Esophagus squamous epithelium (tissue), 5 donors: ENCODE data around the gene RHD. TPM values are rescaled to one million over a fixed set of nuclear protein-coding genes. Genes with fewer than 3 reads are reported as not detected.
A peak's percentile ranks its signal among the peaks of the same experiment; 100 is the strongest.
"Not testable (repeated sequence)": the region's sequence is repeated elsewhere in the genome, so short reads cannot be mapped to it uniquely, and the experiment has no call there.

Source experiments
- DNase-seq: peaks from one replicate; lab custom pipeline; 2025; lab: John Stamatoyannopoulos, UW
- H3K27ac ChIP-seq, 4 donors: fragments of 200-600 bp; sonication (generic); one replicate each; pipeline ENCODE4 v1.5.1; 2016 to 2019; ENCODE audit warnings: mild to moderate bottlenecking in 1 of 4
- H3K27me3 ChIP-seq, 4 donors: fragments of 200-600 bp; sonication (generic); 1 replicate in 3 of 4; 2 replicates in 1 of 4; pipeline versions ENCODE4 v1.5.1 to v1.6.0; 2017 to 2021; ENCODE audit warnings: antibody characterized with exemption in 1 of 4
- H3K36me3 ChIP-seq, 3 donors: fragments of 200-600 bp; sonication (generic); one replicate each; pipeline ENCODE4 v1.5.1; 2016 to 2019
- H3K4me1 ChIP-seq, 3 donors: fragments of 200-600 bp; sonication (generic); one replicate each; pipeline ENCODE4 v1.5.1; 2017 to 2019
- H3K4me3 ChIP-seq, 4 donors: fragments of 200-600 bp; sonication (generic); 1 replicate in 3 of 4; 2 replicates in 1 of 4; pipeline ENCODE4 v1.5.1; 2016 to 2019; ENCODE audit warnings: mild to moderate bottlenecking in 2 of 4, moderate library complexity in 1 of 4
- H3K9me3 ChIP-seq, 3 donors: fragments of 200-600 bp; sonication (generic); one replicate each; pipeline ENCODE4 v1.5.1; 2016 to 2019
- POLR2A ChIP-seq, 4 donors: fragments of 450-650 bp; IDR thresholded peaks; one replicate each; pipeline ENCODE4 v1.6.1; 2017; ENCODE audit warnings: antibody characterized with exemption in 4 of 4, mild to moderate bottlenecking in 4 of 4, moderate library complexity in 3 of 4
- WGBS, 2 donors: methylation state at CpG; one replicate each; pipeline ENCODE4 v1.1.5; 2018; 5-methylcytosine and 5-hydroxymethylcytosine counted together
- intact Hi-C: fragments of 100-400 bp; cut with DNase I; formaldehyde crosslinking; loops from one replicate; pipeline ENCODE4 v1.15.0; 2022
- total RNA-seq, 4 donors: library from RNA; depleted of rRNA; stranded (reverse); fragments of >200 nt; gene quantifications; one replicate each; pipeline ENCODE4 v1.1.0, GENCODE V29; 2016
- TF ChIP-seq, protein P1 (sequence below), 6 experiments: fragments of 450-650 bp in 4 of 6; fragments of 200-600 bp in 2 of 6; sonication (generic) in 2 of 6; IDR thresholded peaks; one replicate each; pipeline ENCODE4 v1.5.1; 2016 to 2019; ENCODE audit warnings: antibody characterized with exemption in 6 of 6, mild to moderate bottlenecking in 4 of 6, moderate library complexity in 4 of 6
- donor health status: DM: yes; HTN: yes; CAD: no.

Gene RHD
- total RNA-seq, 4 donors from 2014 or later, result not detected

DNA sequence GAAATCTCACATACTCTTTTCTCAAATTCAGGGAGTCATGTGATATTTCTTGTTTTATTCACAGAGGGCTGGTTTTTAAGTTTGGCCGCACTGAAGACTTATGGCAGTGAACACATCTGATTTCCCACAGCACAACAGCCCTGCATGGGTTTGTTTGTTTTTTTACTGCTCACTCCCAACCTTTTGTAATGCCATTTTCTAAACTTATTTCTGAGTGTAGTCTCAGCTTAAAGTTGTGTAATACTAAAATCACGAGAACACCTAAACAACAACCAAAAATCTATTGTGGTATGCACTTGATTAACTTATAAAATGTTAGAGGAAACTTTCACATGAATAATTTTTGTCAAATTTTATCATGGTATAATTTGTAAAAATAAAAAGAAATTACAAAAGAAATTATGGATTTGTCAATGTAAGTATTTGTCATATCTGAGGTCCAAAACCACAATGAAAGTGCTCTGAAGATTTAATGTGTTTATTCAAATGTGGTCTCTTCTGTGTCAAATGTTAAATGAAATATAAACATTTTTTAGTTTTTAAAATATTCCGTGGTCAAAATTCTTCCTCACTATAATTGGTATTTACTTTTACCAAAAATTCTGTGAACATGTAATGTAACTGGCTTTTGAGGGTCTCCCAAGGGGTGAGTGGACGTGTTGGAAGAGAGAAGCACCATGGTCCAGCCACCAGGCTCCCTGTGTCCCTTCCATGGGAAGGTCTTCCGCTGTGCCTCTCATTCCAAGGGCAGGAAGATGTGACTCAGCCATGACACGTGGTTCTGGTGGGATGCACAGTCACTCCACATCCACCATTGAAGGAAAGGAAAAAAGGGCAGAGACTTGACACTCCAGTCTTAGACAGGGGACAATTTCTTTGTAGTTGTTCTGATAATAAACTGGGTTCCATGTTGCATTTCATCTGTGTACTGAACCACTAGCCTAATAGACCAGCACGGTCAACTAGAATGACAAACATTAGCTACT is 88.6 kb downstream of the RHD start:
- intact Hi-C loops, result no loop called here
- DNase-seq, result no peak
- peaks cover 4 to 62% (median 24%) of the 10 kb centered on the region in 3 donors for H3K36me3 ChIP-seq
- H3K27ac ChIP-seq, result peak overlapping the region in 2 of 4 donors; percentile 33 to 57
- H3K4me1 ChIP-seq, result peaks cover 0 to 26% (median 0%) of the 10 kb centered on the region in 3 donors
- no peaks in the 10 kb centered on the region for H3K27me3 ChIP-seq
- no peak overlapping the region for H3K4me3 ChIP-seq
- no peaks in the 10 kb centered on the region for H3K9me3 ChIP-seq
- no peak for TF ChIP-seq POLR2A (IDR thresholded peaks at IDR 0.05)
- TF ChIP-seq, protein P1, sequence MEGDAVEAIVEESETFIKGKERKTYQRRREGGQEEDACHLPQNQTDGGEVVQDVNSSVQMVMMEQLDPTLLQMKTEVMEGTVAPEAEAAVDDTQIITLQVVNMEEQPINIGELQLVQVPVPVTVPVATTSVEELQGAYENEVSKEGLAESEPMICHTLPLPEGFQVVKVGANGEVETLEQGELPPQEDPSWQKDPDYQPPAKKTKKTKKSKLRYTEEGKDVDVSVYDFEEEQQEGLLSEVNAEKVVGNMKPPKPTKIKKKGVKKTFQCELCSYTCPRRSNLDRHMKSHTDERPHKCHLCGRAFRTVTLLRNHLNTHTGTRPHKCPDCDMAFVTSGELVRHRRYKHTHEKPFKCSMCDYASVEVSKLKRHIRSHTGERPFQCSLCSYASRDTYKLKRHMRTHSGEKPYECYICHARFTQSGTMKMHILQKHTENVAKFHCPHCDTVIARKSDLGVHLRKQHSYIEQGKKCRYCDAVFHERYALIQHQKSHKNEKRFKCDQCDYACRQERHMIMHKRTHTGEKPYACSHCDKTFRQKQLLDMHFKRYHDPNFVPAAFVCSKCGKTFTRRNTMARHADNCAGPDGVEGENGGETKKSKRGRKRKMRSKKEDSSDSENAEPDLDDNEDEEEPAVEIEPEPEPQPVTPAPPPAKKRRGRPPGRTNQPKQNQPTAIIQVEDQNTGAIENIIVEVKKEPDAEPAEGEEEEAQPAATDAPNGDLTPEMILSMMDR (IDR thresholded peaks at IDR 0.05), result no peak
- WGBS, 2 donors, result 71 to 81% methylated on average over 6 to 7 of the region's 7 CpGs

DNA sequence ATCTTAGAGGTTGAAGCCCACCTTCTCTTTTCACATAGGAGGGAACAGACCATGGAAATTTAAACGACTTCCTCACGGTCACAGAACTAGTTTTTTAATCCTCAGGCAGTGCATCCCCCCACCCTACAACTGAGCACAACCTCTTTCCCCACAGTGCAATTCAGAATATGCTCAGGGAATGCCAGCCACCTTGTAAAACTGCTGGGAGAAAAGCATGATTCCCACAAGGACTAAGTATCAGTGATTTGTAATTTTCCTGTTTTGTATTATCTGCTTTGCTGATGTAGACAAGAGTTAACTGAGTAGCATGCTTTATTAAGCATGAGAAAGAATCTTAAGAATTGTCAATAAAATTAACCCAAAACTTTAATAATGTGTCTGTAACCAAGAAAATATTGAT is 89.6 kb downstream of the RHD start:
- no peak for DNase-seq
- Histone ChIP-seq H3K4me3 (no peak overlapping the region), H3K27me3 (no peaks in the 10 kb centered on the region), H3K9me3 (no peaks in the 10 kb centered on the region), H3K4me1 (peaks cover 0 to 15% (median 0%) of the 10 kb centered on the region in 3 donors), H3K36me3 (peaks cover 4 to 53% (median 24%) of the 10 kb centered on the region in 3 donors), H3K27ac (peak overlapping the region in 2 of 4 donors; percentile 33 to 57)
- 67 to 77% methylated on average over 2 of the region's 2 CpGs for whole genome bisulfite sequencing, 2 donors
- intact Hi-C loops, result no loop called here
- TF ChIP-seq, protein P1 (IDR thresholded peaks at IDR 0.05), result no peak
- TF ChIP-seq POLR2A (IDR thresholded peaks at IDR 0.05), result no peak

DNA sequence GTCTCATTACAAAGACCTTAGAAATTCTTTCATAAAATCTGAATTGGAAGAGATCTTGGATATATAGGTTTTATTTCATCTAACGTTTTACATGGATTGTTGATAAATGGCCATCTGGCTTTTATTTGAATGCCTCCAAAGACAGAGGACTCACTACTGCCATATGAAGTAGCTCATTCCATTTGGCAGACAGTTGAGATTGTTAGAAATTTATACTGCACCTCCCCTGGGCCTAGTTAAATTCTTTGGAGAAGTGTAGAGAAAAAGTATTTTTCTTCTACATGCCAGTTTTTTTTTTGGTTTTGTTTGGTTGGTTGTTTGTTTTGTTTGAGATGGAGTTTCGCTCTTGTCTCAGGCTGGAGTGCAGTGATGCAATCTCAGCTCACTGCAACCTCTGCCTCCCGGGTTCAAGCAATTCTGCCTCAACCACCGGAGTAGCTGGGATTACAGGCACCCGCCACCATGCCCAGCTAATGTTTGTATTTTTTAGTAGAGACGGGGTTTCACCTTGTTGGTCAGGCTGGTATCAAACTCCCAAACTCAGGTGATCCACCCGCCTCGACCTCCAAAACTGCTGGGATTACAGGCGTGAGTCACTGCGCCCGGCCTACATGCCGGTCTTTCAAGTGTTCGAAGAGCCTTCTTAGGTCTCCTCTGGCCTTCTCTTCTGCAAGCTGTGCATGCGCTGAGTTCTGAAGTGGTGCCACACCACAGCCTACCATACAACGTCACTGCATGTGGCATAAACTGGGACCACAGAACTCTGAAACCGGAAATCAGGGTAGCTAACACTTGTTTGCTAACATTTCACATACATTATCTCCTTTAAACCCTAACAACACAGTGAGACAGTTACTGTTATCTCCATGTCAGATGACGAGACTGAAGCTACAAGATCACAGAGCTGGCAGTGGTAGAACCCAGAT is 90.6 kb downstream of the RHD start:
- intact Hi-C loops, DNase-seq, H3K4me3 ChIP-seq, H3K9me3 ChIP-seq, H3K27ac ChIP-seq, H3K27me3 ChIP-seq: not testable (repeated sequence)
- H3K4me1 ChIP-seq, result peaks cover 0 to 11% (median 0%) of the 10 kb centered on the region in 3 donors
- H3K36me3 ChIP-seq, result peaks cover 0 to 44% (median 22%) of the 10 kb centered on the region in 3 donors
- WGBS, 2 donors, result no CpG with 5 or more reads among the region's 17 CpGs

DNA sequence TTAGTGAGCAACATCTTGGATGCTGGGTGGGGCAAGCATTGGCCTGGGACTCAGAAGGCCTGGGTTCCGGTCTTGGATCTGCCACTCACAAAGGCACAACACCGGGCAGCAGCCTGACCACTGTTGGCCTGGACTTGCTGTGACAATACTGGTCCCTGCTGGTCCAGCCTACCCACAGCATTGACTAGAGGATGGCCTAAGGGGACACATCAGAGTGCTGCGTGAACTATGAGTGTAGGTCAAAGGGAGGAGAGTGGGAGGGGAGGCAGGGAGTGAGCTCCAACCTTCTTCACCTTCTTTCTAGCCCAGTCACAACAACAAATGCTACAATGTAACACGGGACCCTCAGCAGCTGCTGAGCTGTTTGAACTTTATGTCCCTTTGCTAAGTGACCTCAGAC is 96.9 kb downstream of the RHD start:
- Histone ChIP-seq H3K36me3 (no peaks in the 10 kb centered on the region), H3K27ac (no peak overlapping the region), H3K4me1 (no peaks in the 10 kb centered on the region), H3K27me3 (no peaks in the 10 kb centered on the region), H3K9me3 (no peaks in the 10 kb centered on the region), H3K4me3 (no peak overlapping the region)
- 85 to 86% methylated on average over 4 of the region's 4 CpGs for WGBS, 2 donors
- intact Hi-C loops, result no loop called here
- DNase-seq, result no peak
- TF ChIP-seq, protein P1 (IDR thresholded peaks at IDR 0.05), result no peak
- no peak for TF ChIP-seq POLR2A (IDR thresholded peaks at IDR 0.05)

DNA sequence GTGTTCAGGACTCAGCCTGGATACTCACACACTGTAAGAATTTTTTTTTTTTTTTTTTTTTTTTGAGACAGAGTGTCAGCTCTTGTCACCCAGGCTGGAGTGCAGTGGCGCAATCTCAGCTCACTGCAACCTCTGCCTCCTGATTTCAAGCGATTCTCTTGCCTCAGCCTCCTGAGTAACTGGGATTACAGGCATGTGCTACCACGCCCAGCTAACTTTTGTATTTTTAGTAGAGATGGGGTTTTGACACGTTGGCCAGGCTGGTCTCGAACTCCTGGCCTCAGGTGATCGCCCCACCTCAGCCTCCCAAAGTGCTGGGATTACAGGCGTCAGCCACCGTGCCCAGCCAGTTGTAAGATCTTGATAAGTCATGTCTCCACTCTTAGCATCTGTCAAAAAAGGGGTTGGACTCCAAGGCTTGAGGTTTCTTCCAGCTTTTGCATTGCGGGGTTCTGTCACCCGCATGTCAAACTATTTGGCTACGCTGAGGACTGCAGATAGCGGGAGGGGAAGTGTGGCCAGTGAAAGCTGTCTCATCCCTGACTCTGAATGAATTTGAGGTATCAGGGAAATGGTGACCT is 97.5 kb downstream of the RHD start:
- H3K36me3 ChIP-seq, H3K27ac ChIP-seq, DNase-seq, H3K27me3 ChIP-seq, H3K4me3 ChIP-seq, H3K4me1 ChIP-seq, H3K9me3 ChIP-seq, intact Hi-C loops: not testable (repeated sequence)
- WGBS, 2 donors, result 81 to 82% methylated on average over 8 to 11 of the region's 12 CpGs

DNA sequence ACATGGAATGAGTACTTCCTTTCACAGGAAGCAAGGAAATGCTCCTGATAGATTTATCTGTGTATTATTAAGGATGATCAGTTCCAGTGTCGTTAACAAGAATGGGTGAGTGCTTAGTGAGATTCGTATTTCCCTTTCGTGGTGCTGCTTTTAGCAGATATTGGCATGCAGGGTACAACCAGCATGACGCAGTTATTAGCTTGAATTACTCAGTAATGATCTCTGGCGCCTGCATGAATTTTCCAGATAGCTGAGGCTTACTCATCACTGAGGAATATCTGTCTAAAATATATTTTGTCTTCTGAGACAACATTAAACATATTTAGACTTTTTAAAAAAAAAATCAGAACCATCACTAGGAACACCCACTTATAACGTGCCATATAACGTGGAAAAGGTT is 99.4 kb downstream of the RHD start:
- H3K4me1 ChIP-seq, H3K4me3 ChIP-seq, DNase-seq, H3K36me3 ChIP-seq, H3K27ac ChIP-seq, H3K9me3 ChIP-seq, H3K27me3 ChIP-seq, intact Hi-C loops: not testable (repeated sequence)
- WGBS, 2 donors, result 63 to 68% methylated on average over 7 of the region's 7 CpGs

DNA sequence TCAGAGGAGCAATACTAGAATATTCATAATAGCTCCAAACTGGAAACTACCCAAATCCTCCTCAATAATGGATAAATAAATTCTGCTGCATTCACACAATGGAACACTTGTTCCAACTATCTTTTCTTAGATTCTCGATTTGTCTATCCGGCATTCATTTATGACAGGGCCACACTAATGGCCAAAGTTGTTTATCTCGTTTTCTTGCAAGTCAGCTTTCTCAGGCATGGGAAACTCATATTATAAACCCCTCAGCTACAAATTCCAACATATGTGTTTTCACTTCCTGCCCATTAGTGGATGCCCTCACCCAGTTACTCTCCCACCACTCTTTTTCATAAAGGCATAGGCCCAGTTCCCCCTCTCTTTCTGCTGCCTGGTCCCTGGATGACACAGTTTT is 106.1 kb downstream of the RHD start:
- DNase-seq, H3K9me3 ChIP-seq, intact Hi-C loops, H3K4me3 ChIP-seq, H3K27ac ChIP-seq, H3K27me3 ChIP-seq, H3K36me3 ChIP-seq, H3K4me1 ChIP-seq: not testable (repeated sequence)
- WGBS, 2 donors, result 85 to 89% methylated on average over 3 of the region's 3 CpGs
